ENCODE data around the gene SGPP1.

- TF ChIP-seq, protein P1, sequence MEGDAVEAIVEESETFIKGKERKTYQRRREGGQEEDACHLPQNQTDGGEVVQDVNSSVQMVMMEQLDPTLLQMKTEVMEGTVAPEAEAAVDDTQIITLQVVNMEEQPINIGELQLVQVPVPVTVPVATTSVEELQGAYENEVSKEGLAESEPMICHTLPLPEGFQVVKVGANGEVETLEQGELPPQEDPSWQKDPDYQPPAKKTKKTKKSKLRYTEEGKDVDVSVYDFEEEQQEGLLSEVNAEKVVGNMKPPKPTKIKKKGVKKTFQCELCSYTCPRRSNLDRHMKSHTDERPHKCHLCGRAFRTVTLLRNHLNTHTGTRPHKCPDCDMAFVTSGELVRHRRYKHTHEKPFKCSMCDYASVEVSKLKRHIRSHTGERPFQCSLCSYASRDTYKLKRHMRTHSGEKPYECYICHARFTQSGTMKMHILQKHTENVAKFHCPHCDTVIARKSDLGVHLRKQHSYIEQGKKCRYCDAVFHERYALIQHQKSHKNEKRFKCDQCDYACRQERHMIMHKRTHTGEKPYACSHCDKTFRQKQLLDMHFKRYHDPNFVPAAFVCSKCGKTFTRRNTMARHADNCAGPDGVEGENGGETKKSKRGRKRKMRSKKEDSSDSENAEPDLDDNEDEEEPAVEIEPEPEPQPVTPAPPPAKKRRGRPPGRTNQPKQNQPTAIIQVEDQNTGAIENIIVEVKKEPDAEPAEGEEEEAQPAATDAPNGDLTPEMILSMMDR (IDR thresholded peaks at IDR 0.05): no peak
- no peak for TF ChIP-seq POLR2A (IDR thresholded peaks at IDR 0.05)
Measured at GRCh38 chr14:63764620-63765139, 36.8 kb upstream of the SGPP1 start.
